ENCODE measurements around the gene NUF2. TPM values are rescaled to one million over a fixed set of nuclear protein-coding genes. Genes with fewer than 3 reads are reported as not detected.
"Not testable (repeated sequence)": the region's sequence is repeated elsewhere in the genome, so short reads cannot be mapped to it uniquely, and the experiment has no call there.

NUF2 gene
- polyA plus RNA-seq, 1 experiment, result 8.1 TPM

DNA sequence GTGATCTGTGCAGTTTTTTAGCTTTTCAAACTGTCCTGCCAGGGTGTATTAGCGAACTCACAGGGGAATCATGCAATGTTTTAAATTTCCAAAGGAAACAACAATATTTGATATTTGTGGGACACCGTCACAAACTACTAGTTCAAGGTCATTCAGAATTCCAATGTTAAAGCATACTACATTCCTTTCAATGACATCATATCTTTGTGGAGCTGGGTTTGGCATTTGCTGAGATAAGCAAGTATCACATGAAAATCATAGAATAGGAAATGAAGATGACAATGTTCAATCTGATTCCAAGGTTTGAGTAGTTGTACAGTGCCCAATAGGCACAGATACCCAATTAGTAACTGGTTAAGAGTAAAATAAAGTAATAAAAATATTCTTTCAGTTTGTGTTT lies 35.6 kb downstream of the NUF2 start:
- Histone ChIP-seq H3K27ac (ENCODE audit: low read depth, low read length) (no peak overlapping the region), H3K27me3 (ENCODE audit: control insufficient read depth, insufficient read depth, low read length) (no peaks in the 10 kb centered on the region), H3K4me3 (ENCODE audit: low read depth, low read length) (no peak overlapping the region), H3K9me3 (ENCODE audit: control insufficient read depth, insufficient read depth, low read length) (no peaks in the 10 kb centered on the region)
- CTCF ChIA-PET, result interaction anchor here (0.5 to 1.2 kb wide), 2 partner anchors 11 to 102 kb away, joined by 3 to 4 read pairs; no protein-coding TSS in a partner anchor
- POLR2A ChIA-PET, result no interaction called here
- TF ChIP-seq, protein P1, sequence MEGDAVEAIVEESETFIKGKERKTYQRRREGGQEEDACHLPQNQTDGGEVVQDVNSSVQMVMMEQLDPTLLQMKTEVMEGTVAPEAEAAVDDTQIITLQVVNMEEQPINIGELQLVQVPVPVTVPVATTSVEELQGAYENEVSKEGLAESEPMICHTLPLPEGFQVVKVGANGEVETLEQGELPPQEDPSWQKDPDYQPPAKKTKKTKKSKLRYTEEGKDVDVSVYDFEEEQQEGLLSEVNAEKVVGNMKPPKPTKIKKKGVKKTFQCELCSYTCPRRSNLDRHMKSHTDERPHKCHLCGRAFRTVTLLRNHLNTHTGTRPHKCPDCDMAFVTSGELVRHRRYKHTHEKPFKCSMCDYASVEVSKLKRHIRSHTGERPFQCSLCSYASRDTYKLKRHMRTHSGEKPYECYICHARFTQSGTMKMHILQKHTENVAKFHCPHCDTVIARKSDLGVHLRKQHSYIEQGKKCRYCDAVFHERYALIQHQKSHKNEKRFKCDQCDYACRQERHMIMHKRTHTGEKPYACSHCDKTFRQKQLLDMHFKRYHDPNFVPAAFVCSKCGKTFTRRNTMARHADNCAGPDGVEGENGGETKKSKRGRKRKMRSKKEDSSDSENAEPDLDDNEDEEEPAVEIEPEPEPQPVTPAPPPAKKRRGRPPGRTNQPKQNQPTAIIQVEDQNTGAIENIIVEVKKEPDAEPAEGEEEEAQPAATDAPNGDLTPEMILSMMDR (IDR thresholded peaks at IDR 0.05; ENCODE audit: low read depth, low read length), result no peak
- DNase-seq (ENCODE audit: low read depth, low spot score), result no peak

DNA sequence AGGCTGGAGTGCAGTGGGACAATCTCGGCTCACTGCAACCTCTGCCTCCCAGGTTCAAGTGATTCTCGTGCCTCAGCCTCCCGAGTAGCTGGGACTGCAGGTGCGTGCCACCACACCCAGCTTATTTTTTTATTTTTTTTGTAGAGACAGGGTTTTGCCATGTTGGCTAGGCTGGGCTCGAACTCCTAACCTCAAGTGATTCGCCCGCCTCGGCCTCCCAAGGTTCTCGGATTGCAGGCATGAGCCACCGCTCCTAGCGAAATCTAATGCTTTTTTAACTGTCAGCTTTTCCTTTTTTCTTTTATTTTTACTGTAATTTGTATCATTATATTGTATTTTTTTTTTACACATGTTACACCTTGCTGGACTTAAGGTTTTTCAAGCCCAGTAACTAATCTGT lies 36.4 kb downstream of the NUF2 start:
- H3K4me3 ChIP-seq (ENCODE audit: low read depth, low read length); H3K9me3 ChIP-seq (ENCODE audit: control insufficient read depth, insufficient read depth, low read length); H3K27ac ChIP-seq (ENCODE audit: low read depth, low read length); DNase-seq (ENCODE audit: low read depth, low spot score); POLR2A ChIA-PET; H3K27me3 ChIP-seq (ENCODE audit: control insufficient read depth, insufficient read depth, low read length): not testable (repeated sequence)
- CTCF ChIA-PET, result interaction anchor here (0.7 to 2.0 kb wide), 10 partner anchors 10 to 1715 kb away, joined by 3 to 10 read pairs (median 3); partner anchors contain the start of gene NUF2

GRCh38 chr1:163361123-163361934 lies 39.6 kb downstream of the NUF2 start:
- POLR2A ChIA-PET, result no interaction called here
- Histone ChIP-seq H3K9me3 (ENCODE audit: control insufficient read depth, insufficient read depth, low read length) (no peaks in the 10 kb centered on the region), H3K4me3 (ENCODE audit: low read depth, low read length) (no peak overlapping the region), H3K27me3 (ENCODE audit: control insufficient read depth, insufficient read depth, low read length) (peaks cover 2% of the 10 kb centered on the region), H3K27ac (ENCODE audit: low read depth, low read length) (no peak overlapping the region)
- TF ChIP-seq, protein P1 (IDR thresholded peaks at IDR 0.05; ENCODE audit: low read depth, low read length), result peak; percentile 51
- CTCF ChIA-PET, result interaction anchor here (1.1 kb wide), 1 partner anchor 1712 kb away, joined by 3 read pairs; no protein-coding TSS in a partner anchor
- DNase-seq (ENCODE audit: low read depth, low spot score), result no peak

DNA sequence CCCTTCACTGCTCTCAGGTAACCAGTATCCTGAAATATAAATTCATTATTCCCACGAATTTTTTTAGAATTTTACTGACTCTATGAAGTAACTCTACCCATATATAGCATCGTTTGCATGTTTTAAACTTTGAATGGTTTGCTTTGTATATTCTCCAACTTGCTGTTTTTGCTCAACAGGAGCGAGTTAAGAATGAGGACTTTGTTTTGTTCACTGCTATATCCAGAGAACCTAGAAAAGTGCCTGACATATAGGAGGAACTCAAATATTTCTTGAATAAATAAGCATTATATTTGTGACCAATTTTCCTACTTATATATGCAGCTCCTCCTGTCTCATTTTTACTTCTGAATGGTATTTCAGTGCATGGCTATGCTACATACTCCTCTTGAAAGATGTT lies 43.4 kb downstream of the NUF2 start:
- H3K4me3 ChIP-seq (ENCODE audit: low read depth, low read length), result no peak overlapping the region
- no peaks in the 10 kb centered on the region for H3K9me3 ChIP-seq (ENCODE audit: control insufficient read depth, insufficient read depth, low read length)
- DNase-seq (ENCODE audit: low read depth, low spot score), result no peak
- no peak overlapping the region for H3K27ac ChIP-seq (ENCODE audit: low read depth, low read length)
- H3K27me3 ChIP-seq (ENCODE audit: control insufficient read depth, insufficient read depth, low read length), result peaks cover 11% of the 10 kb centered on the region
- POLR2A ChIA-PET, result no interaction called here
- CTCF ChIA-PET, result no interaction called here
- TF ChIP-seq, protein P1 (IDR thresholded peaks at IDR 0.05; ENCODE audit: low read depth, low read length), result no peak

DNA sequence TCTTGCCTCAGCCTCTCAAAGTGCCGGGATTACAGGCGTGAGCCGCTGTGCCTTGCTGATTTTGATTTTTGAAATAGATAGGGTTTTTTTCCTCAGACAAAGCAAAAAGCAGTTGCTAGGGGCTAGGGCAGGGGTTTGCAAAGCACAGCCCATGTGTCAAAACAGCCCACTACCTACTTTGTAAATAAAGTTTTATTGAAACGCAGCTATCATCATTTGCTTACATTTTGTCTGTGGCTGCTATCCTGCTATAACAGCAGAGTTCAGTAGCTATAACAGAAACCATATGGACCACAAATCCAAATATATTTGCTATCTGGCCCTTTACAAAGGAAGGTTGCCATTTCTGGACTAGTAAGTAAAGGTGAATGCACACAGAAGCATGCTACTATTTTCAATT lies 44.8 kb downstream of the NUF2 start:
- no peak overlapping the region for H3K27ac ChIP-seq (ENCODE audit: low read depth, low read length)
- TF ChIP-seq, protein P1 (IDR thresholded peaks at IDR 0.05; ENCODE audit: low read depth, low read length), result no peak
- no peak for DNase-seq (ENCODE audit: low read depth, low spot score)
- ChIA-PET CTCF (no interaction called here), POLR2A (no interaction called here)
- no peak overlapping the region for H3K4me3 ChIP-seq (ENCODE audit: low read depth, low read length)
- H3K9me3 ChIP-seq (ENCODE audit: control insufficient read depth, insufficient read depth, low read length), result no peaks in the 10 kb centered on the region
- peaks cover 11% of the 10 kb centered on the region for H3K27me3 ChIP-seq (ENCODE audit: control insufficient read depth, insufficient read depth, low read length)
